Left renal cortex interstitium (tissue), 4 donors: ENCODE results near the gene TMEM14B. TPM values are rescaled to one million over a fixed set of nuclear protein-coding genes. Genes with fewer than 3 reads are reported as not detected.
A peak's percentile ranks its signal among the peaks of the same experiment; 100 is the strongest.
"Not testable (repeated sequence)": the region's sequence is repeated elsewhere in the genome, so short reads cannot be mapped to it uniquely, and the experiment has no call there.

Experiments used
- DNase-seq, 4 donors: peaks; one replicate each; pipeline ENCODE4 v3.0.0-alpha.2; 2013; ENCODE audit warnings: low read depth in 4 of 4, low spot score in 2 of 4, missing footprints in 1 of 4
- polyA plus RNA-seq, 4 donors: library from polyadenylated mRNA; unstranded; fragments of 120-200 nt; gene quantifications; one replicate each; pipeline ENCODE4 v1.2.1, GENCODE V29; 2013; ENCODE audit not compliant: insufficient read length in 4 of 4

TMEM14B gene
- polyA plus RNA-seq, 4 donors: 90.6 to 107 (median 99.5) TPM

- no peak for DNase-seq
Observed at GRCh38 chr6:10743515-10743914, 4.1 kb upstream of the TMEM14B start.

- no peak for DNase-seq
Observed at GRCh38 chr6:10745116-10745515, 2.5 kb upstream of the TMEM14B start.

DNA sequence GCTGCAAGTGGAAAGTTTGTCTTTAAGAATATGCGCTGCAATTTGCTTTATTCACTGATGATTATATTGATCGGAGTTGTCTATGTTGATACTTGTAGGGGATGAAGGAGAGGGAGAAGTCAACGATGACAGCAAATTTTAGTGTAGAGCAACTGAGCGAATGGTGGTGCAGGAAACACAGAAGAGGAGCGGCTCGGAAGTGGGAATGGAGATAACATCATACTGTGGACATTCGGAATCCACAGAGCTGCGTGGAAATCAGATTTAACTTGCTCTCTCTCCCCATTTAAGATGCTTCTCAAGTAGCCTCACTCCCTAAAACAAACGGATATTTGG lies 722 bp upstream of the TMEM14B start:
- no peak for DNase-seq

- DNase-seq: no peak
Observed at GRCh38 chr6:10749734-10750133, 2.1 kb downstream of the TMEM14B start.

DNA sequence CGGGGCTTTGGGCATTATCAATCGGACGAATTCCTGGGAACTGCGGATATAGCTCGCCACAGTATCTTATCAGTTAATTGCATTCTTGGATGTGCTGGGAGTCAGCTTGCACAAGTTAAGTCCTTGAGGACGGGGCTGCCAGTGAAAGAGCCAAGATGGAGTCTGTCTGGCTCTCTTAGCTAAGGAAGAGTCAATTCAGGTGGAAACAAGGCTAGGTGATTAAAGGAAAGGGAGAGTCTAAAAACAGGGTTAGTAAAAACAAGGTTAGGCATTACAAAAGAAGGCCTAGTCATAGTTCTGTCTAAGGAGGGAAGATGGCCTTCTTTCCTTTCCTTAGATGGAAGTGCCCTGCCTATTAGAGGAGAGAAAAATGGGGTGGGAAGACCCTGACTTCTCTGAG lies 3.0 kb downstream of the TMEM14B start:
- not testable (repeated sequence) for DNase-seq

GRCh38 chr6:10751757-10752156 lies 4.2 kb downstream of the TMEM14B start:
- DNase-seq: not testable (repeated sequence)

- DNase-seq: no peak
Observed at GRCh38 chr6:10756085-10756484, 8.5 kb downstream of the TMEM14B start.

- no peak for DNase-seq
Observed at GRCh38 chr6:10759312-10759839, 11.8 kb downstream of the TMEM14B start.

GRCh38 chr6:10759884-10760329 lies 12.3 kb downstream of the TMEM14B start:
- no peak for DNase-seq

- no peak for DNase-seq
Observed at GRCh38 chr6:10763006-10763405, 15.4 kb downstream of the TMEM14B start.

GRCh38 chr6:10769419-10769818 lies 21.8 kb downstream of the TMEM14B start:
- no peak for DNase-seq

DNA sequence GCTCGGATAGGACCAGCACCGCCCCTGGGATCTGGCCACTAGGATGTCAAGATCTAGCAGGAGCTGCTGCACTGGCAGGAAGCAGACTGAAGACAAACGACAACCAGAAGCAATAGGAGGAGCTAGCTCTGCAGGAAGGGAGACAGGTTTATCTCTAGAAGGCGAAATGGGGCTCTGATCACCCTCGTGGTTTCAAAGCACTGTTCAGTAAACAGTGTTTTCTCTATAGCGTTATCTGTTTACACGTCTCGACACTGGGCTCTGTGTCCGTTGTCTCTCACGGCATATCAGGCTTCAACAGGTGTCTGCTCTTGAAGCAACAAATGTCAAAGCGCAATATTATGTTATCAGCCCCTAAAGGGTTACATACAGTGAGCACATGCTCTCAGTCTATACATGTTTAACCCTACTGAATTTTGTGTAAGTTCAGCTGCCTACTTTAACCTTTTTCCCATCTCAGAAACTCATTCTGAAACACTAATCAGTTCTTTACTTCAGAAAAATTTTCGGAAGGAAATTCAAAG lies 23.8 kb downstream of the TMEM14B start:
- no peak for DNase-seq

- DNase-seq: no peak
Observed at GRCh38 chr6:10778230-10778629, 30.6 kb downstream of the TMEM14B start.

- DNase-seq: no peak
Observed at GRCh38 chr6:10779076-10779475, 31.5 kb downstream of the TMEM14B start.

GRCh38 chr6:10791673-10792072 lies 44.1 kb downstream of the TMEM14B start:
- DNase-seq: no peak

- no peak for DNase-seq
Observed at GRCh38 chr6:10792101-10792500, 44.5 kb downstream of the TMEM14B start.

GRCh38 chr6:10793035-10793434 lies 45.4 kb downstream of the TMEM14B start:
- DNase-seq: no peak

GRCh38 chr6:10793695-10794094 lies 46.1 kb downstream of the TMEM14B start:
- DNase-seq: no peak

- DNase-seq: no peak
Observed at GRCh38 chr6:10794239-10794638, 46.6 kb downstream of the TMEM14B start.

GRCh38 chr6:10800810-10801209 lies 53.2 kb downstream of the TMEM14B start:
- DNase-seq: no peak

- peak; percentile 9 to 39 (median 22) for DNase-seq
Observed at GRCh38 chr6:10801224-10801848, 53.7 kb downstream of the TMEM14B start.
